ENCODE measurements around the gene RAB3C. TPM values are rescaled to one million over a fixed set of nuclear protein-coding genes. Genes with fewer than 3 reads are reported as not detected.

RAB3C gene
- total RNA-seq, 1 donor from 2014 or later: 0.20 TPM

DNA sequence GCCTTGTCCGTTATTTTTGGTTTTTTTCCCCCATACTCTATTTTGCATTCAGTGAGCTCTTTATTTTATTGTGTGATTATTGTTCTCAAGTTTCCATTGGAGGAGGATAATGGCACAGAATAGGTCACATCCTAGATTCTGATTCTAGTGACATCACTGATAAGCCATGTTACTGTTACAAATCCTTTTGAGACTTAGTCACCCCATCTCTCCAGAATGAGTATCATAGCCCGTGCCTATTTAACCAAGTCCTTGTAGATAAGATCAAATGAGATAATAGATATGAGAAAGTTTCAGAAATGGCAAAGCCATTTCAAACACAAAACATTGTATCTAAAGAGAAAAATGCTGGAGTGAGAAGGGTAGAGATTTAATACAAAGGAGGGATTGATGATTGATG is 242.6 kb downstream of the RAB3C start:
- DNase-seq (ENCODE audit: low read depth, low spot score): no peak

DNA sequence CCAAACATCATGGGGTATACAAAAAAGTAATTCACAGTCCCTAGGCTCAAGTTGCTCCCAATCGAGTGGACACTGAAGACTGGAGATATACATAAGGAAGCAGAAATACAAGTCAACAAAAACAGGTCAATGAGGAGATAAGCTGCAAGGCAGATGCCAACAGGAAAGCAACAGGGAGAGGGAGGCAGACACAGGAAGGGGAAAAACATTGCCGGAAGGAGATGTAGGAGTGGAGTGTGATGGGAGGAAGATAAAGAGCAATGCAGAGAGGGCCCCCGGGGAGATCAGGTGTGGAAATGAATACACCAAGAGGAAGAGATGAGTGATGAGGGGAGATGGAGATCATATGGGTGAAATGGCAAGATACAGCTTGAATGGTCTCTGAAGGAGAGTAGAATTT is 243.0 kb downstream of the RAB3C start:
- DNase-seq (ENCODE audit: low read depth, low spot score): no peak

DNA sequence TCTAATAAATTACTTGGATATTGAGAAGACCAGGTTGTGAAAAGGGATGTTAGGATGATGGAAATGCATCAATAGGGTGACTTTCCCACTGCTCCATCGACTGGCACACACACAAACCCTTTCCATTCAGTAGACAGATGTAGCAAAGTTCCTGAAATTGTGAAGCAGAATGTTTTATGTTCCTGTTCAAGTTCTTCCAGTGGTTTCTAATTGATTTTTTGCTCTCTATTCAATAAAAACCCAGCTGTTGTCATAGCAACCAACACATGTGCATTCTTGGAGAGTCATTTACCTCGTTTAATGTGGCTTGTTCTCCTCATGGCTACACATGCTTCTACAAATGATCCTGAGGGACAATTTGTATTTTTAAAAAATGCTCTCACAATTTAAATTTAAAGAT is 244.6 kb downstream of the RAB3C start:
- no peak for DNase-seq (ENCODE audit: low read depth, low spot score)

DNA sequence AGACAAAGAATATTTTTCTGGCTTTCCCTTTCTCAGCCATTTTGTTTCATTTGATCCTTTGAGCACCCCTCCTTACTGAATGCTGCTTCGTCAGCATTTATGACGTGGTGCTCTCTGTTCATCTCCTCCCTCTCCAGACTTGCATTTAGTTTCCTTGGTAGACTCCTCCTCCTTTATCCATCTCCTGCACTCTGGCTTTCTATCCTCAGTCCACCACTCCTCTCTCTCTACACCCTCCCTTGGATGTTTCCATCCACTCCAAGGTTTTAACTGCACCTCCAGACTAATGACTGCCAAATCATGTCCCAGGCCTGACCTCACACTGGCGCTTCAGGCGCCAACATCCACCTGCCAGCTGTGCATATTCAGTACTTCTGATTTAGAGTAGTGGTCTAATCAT is 245.4 kb downstream of the RAB3C start:
- no peak for DNase-seq (ENCODE audit: low read depth, low spot score)

DNA sequence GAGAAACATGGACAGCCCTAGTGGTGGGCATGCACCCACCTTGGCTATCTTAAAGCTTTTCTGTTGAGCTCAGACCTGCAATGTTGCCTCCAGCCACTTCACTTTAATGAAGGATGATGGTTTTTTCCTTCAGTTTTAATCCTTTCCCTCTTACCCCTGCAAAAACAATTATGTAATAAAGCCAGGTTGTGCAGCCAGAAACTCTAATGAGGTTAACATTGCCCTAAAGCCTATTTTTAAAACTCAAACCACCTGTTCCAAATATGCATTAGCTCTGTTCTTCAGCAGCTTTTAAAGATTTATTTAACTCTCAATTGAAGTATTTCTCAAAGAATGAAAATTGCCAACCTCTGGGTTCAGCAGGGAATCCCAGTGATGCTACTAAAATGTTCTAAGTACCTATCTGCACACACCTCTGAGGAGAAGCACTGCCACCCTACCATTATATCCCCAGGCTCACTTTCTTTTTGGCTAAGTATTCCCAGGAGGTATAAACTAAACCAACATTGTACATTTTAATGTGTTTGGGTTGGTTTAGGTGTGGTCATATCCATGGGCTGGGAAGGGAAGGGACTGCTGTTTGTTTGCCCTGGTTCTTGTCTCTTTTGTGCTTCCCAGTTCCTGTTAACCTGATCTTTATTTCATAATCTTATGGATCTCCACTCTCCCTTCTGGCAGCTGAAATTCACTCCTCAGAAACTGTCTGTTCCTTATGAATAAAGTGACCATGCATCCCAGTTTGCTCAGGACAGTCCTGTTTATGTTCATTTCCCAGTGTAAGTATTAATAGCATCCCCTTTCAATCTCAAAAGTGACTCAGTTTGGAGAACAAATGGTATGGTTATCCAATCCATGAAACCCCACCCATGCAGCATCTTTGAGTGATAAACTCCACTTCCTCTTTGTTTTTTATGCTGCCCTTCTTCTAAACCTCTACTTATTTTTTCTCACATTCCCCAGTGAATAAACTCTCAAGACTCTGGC is 251.7 kb downstream of the RAB3C start:
- no peak for DNase-seq (ENCODE audit: low read depth, low spot score)

DNA sequence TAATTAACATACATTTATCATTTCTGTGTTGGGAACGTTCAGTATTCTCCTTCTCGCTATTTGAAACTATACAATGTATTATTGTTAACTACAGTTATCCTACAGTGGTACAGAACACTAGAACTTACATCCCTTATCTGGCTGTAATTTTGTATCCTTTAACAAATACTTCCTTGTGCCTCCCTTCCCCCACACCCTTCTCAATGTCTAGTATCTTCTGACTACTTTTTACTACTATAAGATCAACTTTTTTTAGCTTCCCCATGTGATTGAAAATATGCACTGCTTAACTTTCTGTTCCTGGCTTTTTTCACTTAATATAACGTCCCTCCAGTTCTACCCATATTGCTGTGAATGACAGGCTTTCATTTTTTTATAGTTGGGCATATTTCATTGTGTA is 253.5 kb downstream of the RAB3C start:
- DNase-seq (ENCODE audit: low read depth, low spot score): no peak

DNA sequence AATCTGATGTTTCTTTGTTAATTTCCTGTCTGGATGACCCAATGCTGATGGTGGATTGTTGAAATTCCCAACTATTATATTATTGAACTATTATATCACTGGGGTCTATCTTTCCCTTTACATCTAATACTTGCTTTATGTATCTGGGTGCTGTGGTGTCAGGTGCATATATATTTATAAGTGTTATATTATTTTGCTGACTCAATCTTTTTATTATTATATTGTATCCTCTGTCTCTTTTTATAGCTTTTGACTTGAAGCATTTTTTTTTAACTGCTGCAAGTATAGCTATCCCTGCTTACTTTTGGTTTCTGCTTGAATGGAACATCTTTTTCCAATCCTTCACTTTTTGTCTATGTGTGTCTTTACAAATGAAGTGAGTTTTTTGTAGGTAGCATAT is 255.9 kb downstream of the RAB3C start:
- no peak for DNase-seq (ENCODE audit: low read depth, low spot score)

DNA sequence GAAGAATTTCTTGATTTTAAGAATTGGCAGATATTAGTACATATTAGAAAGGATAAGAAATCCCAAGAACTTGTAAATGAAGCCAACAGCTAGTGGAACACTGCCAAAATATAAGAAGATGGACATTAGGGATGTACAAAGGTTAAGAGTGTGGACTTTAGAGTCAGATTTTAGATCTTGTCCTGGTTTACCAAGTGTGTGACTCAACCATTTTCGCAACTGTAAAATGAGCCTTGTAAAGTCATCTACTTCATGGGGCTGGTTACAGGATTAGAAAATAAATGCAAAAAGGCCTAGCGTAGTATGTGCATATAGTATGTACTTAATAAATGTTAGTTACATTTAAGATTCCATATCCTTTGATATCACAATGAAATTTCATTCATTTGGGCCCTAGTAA is 260.0 kb downstream of the RAB3C start:
- no peak for DNase-seq (ENCODE audit: low read depth, low spot score)

DNA sequence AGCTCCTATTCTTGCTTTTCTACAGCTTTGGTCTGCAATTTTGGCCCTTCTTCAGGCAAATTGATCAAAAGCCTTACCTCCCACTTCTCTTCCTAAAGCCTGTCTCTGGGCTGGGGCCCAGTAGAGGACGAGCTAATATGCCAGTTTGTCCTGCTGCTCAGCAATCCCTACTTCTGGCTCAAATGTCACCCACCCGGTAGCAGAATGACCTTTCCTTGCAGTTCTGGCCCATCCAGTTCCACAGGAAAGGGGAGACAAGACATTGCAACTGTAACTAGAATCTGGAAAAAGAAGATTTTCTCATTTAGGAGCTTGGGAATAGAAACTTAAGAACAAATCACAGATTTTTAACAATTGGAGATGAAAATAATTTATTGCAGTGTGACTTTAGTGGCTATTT is 261.5 kb downstream of the RAB3C start:
- no peak for DNase-seq (ENCODE audit: low read depth, low spot score)

DNA sequence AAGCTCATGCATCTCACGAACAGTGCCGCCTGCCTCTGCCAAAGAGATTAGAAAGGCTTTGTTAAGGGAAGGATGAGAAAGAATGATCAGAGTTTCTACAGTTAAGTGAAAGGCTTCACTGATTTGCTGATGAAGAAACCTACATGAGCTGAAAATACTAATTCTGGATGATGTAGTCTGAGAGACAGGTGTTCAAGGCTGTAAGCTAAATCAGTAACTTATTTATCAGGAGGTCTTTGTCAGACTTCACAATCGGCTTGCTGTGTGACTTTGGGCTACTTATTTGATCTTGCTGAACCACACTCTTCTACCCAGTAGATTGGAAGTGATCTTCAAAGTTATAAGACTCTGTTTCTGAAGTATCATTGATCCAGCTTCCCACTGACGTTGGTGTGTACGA is 264.2 kb downstream of the RAB3C start:
- DNase-seq (ENCODE audit: low read depth, low spot score): no peak

DNA sequence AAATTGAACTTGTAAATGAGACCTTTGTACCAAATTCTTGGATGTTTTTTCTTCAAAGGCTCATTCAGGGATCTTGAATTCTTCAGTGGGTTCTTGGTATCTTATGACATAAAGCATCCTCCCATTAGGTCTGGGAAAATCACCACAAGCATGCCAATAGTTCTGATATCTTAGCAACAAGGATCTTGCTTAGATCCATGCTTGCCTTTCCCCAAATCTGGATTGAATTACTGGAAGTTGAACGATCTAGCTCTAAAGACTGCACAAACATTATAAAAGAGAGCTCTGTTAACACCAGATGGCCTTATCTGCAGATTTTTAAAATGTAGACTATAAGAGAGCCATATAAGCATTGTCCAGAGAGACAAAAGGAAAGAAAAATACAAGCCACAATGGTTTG is 266.3 kb downstream of the RAB3C start:
- DNase-seq (ENCODE audit: low read depth, low spot score): no peak

DNA sequence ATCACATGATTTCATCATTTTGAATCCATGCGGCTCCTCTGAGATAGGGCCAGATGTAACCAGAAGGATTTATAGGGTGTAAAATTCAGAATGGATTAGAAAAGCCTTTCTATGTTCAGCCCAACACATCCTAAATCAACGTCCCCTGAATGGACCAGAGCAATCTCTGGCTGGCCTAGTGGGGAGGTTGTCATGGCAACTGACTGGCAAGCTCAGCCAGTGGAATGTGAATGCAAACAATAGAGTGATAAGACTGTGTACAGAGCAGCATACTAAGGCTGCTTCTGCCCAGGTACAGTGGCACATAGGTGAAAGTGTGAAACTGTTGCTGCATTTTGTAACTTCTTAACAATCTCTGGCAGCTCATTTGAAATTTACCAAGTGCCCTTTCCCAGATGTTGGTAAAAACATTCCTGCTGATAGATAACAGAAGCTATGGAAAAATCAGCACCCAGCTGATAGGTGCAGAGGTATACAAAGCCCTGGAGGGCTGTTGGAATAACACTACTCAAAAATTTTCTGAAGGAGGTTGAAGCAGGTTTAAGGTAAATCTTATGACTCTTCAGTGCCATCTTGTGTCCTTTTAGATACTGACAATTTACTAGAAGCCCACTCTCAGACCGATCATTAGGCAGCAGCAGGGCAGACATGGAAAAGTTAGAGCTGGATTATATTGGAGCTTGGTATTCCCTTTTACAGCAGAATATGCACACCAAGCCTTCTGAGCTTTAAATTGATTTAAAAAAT is 267.2 kb downstream of the RAB3C start:
- no peak for DNase-seq (ENCODE audit: low read depth, low spot score)

DNA sequence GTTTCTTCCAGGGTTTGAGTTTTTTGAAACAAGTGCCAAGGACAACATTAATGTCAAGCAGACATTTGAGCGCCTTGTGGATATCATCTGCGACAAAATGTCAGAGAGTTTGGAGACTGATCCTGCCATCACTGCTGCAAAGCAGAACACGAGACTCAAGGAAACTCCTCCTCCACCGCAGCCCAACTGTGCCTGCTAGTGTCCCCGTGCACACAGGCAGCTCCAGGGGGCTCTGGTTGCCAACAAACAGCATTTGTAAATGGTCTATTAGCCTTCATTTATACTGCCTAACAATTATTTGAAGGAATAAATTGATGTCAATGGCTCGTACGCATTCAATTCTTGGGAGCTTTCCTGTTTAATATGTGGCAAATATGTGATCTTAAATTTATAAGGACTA is 268.3 kb downstream of the RAB3C start:
- no peak for DNase-seq (ENCODE audit: low read depth, low spot score)

DNA sequence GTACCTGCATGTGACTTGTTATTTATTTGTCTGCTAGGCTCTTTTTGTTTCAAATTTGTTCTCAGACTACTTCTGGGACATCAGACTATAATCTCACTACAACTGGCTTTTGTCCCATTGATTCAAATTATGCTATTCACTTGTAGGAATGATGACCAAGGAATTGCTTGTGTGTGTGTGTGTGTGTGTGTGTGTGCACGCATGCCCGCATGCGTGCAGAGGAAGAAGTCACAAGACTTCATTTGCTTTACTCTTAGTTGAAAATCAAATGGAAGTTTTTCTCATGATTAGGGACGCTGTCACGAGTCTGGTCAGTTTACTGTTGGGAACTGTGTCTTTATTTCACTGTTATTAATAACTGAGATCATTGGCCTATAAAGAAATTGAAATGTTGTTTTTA is 268.7 kb downstream of the RAB3C start:
- DNase-seq (ENCODE audit: low read depth, low spot score): no peak

DNA sequence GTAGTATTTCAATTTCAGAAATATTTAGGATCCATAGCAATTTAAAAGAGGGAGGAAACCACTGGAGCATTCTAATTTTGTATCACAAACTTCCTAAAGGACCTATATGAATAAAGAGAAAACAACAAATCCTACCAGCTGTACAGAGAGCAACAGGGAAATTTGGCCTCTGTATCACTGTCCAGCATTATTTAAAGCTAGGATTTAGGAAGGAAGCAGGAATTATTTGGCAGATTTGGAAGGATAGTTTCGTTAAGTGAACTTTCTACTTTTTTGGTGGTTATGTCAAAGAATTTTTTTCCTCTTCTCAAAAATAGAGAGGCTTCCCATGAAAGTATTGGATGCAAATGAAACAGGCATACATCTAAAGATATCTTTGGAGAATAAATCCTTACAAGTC is 269.7 kb downstream of the RAB3C start:
- no peak for DNase-seq (ENCODE audit: low read depth, low spot score)

DNA sequence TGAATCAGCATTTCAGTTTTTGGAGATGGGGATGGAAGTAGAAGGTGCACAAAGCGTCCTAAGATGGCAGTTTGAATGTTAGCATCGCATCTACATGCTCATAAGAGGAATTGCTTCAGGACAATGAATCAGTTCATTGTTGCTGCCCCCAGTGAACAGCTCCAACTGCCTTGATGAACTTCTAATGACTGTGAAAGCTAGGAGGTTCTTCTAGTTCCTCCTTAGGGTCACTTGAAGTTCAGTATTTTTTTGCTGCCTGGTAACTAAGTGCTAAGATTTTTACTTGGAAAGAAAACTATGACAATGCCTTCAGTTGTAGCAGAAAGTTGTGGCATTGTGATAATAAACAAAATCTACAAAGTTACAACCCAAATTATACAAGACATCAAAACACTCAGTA is 271.6 kb downstream of the RAB3C start:
- DNase-seq (ENCODE audit: low read depth, low spot score): no peak

DNA sequence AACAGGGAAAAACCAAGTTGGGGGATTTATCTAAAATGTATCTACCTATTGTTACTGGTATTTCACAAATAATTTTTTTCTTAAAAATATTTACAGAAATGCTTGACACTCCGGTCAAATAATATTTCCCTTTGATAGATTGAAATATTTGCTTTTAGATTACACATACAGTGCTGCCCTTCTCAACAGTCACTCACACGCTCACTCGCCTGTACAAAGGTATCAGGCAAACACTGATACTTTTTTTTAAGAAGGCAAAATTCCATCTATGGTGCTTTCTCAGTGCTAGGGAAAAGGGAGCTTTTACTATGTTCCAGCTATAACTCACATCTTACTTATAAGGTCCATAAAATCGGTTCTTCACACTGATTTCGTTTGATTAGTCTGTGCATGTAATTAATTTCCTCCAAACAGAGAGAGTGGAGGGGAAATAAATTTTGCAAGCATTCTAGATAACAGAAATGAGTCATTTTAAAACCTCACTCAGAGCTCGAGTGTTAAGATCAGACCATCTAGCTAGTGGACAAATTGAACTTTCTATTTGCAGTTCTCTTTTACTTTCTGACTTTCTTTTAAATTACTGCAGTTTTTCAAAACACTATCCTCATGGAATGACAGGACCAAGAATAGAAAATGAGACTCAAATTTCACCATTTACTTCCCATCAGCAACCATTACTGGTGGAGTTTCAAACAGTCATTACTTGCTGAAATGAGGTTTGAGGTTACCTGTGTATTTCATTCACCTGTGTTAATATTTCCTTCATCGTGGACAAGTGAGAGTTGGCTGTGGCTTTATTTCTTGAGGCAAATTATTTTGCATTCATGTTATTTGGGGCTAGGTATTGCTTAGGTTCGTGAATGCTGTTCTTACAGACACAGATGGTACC is 273.2 kb downstream of the RAB3C start:
- no peak for DNase-seq (ENCODE audit: low read depth, low spot score)

DNA sequence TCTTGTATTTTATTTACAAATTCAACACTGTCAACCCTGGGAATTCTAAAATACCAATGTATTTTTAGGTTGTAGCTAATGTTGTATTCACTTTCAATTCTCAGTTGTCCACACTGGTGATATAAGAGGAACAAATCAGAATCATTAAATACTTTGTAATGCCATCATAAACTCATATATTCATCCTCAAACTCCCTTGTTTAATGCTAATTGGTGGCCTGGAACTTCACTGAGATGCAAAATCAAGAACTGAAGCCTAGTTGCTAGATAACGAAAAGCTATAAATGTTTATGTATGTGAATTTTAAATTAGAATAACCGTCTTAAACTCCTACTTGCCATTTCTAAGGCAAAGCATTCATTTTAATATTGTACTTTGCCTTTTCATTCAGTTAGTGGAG is 274.7 kb downstream of the RAB3C start:
- DNase-seq (ENCODE audit: low read depth, low spot score): no peak

DNA sequence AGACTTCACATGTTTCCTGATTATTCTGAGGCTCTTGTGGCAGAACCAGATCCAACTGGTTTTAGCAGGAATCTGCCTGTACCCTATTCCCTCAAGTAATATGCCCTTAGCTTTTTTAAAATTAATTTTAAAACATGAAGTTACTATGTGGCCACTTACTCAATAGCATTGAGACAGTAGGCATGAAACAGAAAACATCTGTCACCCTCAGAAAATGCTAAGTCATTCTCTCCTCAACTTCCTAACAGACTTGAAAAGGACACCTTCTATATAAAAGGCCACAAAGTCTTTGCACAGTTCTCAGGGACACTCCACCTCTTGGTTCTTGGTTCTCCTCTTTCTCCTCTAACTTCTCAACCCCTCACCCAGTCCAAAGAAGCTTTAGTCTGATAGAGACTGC is 277.8 kb downstream of the RAB3C start:
- DNase-seq (ENCODE audit: low read depth, low spot score): no peak

DNA sequence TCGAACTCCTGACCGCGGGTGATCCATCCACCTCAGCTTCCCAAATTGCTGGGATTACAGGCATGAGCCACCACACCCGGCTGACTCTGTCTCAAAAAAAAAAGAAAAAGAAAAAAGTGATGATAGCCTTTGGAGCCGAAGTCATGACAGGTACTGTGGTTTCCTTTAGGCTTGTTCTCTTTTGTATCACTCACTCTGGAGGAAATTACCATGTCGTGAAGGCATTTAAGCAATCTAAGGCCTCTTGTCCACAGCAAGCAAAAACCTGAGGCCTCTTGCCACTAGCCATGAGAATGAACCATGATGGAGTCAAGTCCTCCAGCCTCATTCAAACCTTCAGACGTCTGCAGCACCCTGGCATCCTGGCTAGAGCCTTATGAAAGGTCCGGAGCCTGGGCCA is 286.1 kb downstream of the RAB3C start:
- no peak for DNase-seq (ENCODE audit: low read depth, low spot score)

DNA sequence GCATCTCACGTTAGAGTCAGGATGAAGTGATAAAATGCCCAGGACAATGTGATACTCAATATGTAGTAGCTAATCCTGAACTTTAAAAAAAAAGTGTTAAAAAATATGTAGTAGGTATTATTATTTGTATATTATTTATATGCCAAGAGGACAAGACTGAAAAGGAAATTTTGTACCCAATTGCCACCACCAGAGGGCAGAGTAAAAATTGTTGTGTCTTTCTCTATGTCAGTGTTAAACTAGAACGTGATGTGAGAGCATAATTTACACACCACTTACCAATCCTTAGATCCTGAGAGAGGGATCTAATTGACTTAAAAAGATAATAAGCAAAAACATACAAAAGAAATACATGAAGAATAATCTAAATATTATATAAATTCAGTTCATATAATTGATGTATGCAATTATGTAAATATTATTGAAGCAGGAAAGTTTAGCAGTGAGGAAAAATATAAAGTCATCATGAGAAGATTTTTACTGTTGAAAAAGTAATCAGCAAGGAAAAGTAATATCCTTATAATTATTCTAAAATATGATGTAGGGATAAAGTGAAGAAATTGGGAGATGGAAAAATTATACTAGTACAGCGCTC is 288.9 kb downstream of the RAB3C start:
- DNase-seq (ENCODE audit: low read depth, low spot score): no peak
